22Rv1 (cell line): Measurements from ENCODE around the gene SMIM28.
"Not testable (repeated sequence)": the region's sequence is repeated elsewhere in the genome, so short reads cannot be mapped to it uniquely, and the experiment has no call there.

ENCODE experiments used
- H3K27ac ChIP-seq: fragments of 450-650 bp; 2 replicates; pipeline ENCODE4 v1.5.1; 2017
- CTCF ChIP-seq: fragments of 450-650 bp; IDR thresholded peaks from 2 replicates; pipeline ENCODE4 v1.5.1; 2017; ENCODE audit warnings: mild to moderate bottlenecking
- ZFX ChIP-seq: fragments of 450-650 bp; IDR thresholded peaks from 2 replicates; pipeline ENCODE4 v1.6.1; 2017; ENCODE audit warnings: antibody characterized with exemption, borderline replicate concordance

The SMIM28 gene

GRCh38 chr6:138347864-138348263 lies 29.8 kb upstream of the SMIM28 start:
- H3K27ac ChIP-seq, result peak overlapping the region; percentile 88
- TF ChIP-seq CTCF, result no peak
- no peak for TF ChIP-seq ZFX

- peak overlapping the region; percentile 88 for H3K27ac ChIP-seq
- TF ChIP-seq ZFX (no peak), CTCF (no peak)
Measured at GRCh38 chr6:138349891-138350290, 27.8 kb upstream of the SMIM28 start.

- TF ChIP-seq CTCF (no peak), ZFX (no peak)
- no peak overlapping the region for H3K27ac ChIP-seq
Measured at GRCh38 chr6:138357928-138358327, 19.8 kb upstream of the SMIM28 start.

- H3K27ac ChIP-seq, result not testable (repeated sequence)
Measured at GRCh38 chr6:138368684-138369083, 9.0 kb upstream of the SMIM28 start.

- H3K27ac ChIP-seq, result peak overlapping the region; percentile 17; the same call in 1 of the 2 replicates
- no peak for TF ChIP-seq ZFX
- no peak for TF ChIP-seq CTCF
Measured at GRCh38 chr6:138370631-138371451, 6.9 kb upstream of the SMIM28 start.

- TF ChIP-seq ZFX (no peak), CTCF (no peak)
- no peak overlapping the region for H3K27ac ChIP-seq
Measured at GRCh38 chr6:138371452-138371711, 6.3 kb upstream of the SMIM28 start.

GRCh38 chr6:138371720-138372119 lies 6.0 kb upstream of the SMIM28 start:
- TF ChIP-seq ZFX (no peak), CTCF (no peak)
- H3K27ac ChIP-seq, result no peak overlapping the region
